GM21619 (cell line): ENCODE measurements around the gene PRR29.

Source experiments
- ATAC-seq: cut with Tn5 transposase; IDR thresholded peaks from one replicate; pipeline ENCODE4 v1.9.1; 2021; ENCODE audit not compliant: unreplicated experiment

Gene PRR29

DNA sequence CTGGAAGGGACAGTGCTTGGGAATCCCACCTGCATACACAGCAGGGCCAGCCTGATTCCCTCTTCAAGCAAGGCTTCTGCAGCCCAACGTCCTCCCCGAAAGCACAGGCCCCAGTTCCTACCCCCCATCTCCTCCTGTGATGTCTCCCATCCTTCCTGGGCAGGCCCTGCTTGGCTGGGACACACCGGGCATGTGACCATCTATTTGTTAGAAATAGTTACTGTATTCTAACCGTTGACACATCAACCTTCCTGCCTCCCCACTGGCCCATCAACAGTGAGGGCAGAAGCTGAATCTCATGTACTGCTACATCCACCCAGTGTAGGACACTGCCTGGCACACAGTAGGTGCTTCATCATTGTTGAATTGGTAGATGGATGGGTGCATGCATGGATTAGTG lies 10.7 kb downstream of the PRR29 start:
- ATAC-seq = no peak

- no peak for ATAC-seq
These were observed 11.6 kb downstream of the PRR29 start for GRCh38 chr17:64009571-64010402.

GRCh38 chr17:64015447-64015846 lies 17.3 kb downstream of the PRR29 start:
- no peak for ATAC-seq

DNA sequence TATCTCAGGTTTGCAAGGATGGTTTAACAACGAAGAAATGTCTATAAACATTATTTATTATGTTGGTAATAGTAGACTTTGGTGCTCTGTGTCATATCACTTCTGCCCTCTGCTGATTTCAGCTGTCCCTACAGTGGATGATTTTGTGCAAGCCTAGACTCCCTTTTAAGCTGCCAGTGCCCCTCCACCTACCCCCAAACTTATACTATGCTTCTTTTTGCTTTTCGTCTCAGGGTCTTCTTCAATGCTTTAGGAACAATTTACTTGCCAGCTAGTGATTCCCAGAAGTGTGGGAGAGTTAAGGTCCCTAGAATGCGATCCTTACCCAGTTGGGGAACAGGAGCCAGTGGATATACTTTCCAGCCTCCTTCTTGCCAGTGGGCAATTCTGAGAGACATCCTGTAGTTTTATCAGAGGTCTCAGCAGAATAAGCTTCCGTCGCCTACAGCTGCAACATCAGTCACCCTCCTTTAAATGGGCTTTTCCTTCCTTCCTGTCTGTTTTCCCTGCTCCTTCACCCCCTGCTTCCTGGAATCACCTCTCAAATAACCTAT lies 18.2 kb downstream of the PRR29 start:
- ATAC-seq = no peak

DNA sequence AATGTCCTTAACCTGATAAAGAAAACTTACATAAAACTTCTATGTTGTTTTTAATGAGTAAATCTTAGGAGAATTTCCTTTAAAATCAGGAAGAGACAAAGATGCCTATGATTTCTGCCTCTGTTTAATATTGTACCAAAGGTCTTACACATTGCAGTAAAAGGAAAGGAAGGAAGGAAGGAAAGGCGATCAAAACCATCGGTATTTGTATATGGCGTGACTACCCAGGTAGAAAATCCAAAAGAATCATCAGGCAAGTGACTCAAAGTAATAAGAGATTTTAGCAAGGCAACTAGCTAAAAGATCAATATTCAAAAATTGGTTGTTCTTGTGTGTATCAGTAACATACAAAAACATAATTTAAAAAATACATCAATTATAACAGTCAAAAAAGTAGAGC lies 18.8 kb downstream of the PRR29 start:
- ATAC-seq = no peak

GRCh38 chr17:64017381-64017980 lies 19.3 kb downstream of the PRR29 start:
- ATAC-seq = no peak

GRCh38 chr17:64019551-64019961 lies 21.4 kb downstream of the PRR29 start:
- ATAC-seq = peak; percentile 7

DNA sequence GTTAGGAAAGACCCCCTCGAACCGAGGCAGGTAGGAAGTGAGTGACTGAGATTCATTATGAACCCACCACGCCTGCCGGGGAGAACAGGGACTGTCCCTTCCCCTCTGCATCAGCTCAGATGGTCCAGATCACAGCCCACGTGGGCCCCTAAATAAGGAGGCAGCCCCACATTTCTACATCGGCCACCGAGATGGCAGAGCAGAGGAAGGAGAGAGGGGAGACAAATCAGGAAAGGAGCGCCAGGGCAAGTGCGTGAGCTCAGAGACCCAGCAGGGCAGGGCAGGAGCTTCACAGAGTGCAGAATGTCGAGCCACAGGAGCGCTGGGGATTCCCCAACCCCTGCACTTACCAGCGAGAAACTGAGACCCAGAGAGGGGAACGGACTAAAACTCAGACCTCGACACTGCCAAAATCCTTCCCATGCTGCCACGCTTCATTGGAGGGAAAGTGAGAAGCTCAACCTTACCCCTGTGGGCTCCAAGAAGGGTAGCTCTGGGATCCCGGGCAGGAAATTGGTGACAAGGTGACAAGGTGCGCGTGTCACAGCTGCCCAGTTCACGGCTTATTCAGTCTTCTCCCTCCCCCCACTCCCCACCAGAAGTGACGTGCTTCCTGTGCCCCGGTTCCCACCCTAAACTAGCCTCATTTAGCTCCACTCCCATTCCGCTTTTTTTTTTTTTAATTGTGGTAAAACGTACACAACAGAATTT lies 22.1 kb downstream of the PRR29 start, which contains the start of gene ICAM2:
ICAM2 (minus strand) TSS at position 578 of the 711 bp plus-strand sequence. CDS start 13,942 bp downstream, outside the sequence.
- peak; percentile 63 for ATAC-seq

DNA sequence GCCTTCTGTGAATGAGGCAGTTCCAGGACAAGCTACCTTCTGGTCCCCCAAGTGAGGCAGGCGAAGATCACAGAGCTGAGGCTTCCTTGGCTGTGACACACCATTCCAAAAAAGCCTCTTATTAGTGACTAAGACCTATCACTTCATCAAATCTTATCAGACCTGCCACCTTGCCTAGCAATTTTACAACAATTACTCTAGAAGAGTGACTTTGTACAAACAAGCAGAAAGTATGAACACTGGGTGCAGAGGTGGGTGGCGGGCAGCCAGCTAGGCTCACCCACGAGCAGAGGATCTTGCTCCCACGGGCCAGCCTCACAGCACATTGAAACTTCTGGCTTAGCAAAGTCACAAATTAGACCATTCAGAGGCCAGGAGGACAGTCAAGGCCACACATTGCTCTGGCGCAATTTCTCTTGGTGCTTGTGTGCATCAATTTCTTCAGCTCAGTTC lies 24.5 kb downstream of the PRR29 start:
- ATAC-seq = no peak

DNA sequence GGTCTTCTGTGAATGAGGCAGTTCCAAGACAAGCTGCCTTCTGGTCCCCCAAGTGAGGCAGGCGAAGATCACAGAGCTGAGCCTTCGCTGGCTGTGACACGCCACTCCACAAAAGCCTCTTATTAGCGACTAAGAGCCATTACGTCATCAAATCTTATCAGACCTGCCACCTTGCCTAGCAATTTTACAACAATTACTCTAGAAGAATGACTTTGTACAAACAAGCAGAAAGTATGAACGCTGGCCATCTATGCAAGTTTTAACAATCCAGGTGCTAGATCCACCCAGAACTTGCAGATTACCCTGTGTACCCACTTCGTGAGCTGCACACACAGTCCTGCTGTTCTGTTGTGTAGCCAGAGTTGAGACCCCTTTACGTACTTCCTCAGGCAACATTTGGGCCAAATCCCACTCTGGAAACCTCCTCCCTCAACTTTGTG lies 26.1 kb downstream of the PRR29 start:
- ATAC-seq = no peak

GRCh38 chr17:64024781-64025731 lies 26.9 kb downstream of the PRR29 start:
- ATAC-seq = no peak

GRCh38 chr17:64025732-64026294 lies 27.7 kb downstream of the PRR29 start:
- peak; percentile 64 for ATAC-seq

- no peak for ATAC-seq
These were observed 30.8 kb downstream of the PRR29 start for GRCh38 chr17:64028874-64029464.

- ATAC-seq = no peak
These were observed 33.9 kb downstream of the PRR29 start for GRCh38 chr17:64032081-64032480.

DNA sequence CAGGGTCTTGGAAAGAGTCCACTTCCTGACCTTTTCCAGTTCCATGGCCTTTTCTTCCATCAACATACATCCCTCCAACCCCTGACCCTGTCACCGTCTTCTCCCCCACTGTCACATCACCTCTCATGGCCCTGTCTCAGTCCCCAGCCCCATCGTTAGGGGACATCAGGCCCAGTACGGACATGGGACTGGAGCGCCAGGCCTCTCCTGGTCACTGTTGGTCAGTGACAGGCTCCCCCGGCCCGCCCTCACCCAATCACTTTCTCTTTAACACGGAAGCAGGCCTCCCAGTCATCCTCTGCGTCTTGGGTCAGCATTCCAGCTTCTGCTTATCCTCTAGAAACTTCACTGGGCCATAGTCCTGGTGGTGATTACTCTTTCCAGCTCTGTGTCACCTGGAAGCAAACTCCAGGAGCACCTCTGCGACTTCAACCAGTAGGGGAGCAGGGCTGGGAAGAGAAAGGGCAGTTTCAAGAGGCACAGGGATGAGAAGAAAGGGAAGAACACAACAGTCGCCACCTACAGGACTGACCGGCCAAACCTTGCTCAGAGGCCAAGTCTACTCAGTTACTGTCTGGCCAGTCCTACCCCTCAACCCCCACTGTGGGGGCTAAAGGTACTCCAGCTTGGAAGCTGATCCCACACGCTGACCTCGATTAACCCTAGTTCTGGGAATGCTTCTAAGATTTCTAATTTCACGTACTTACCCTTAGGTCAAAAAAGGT lies 38.2 kb downstream of the PRR29 start:
- no peak for ATAC-seq

GRCh38 chr17:64037180-64037579 lies 39.0 kb downstream of the PRR29 start:
- ATAC-seq = no peak

- no peak for ATAC-seq
These were observed 39.7 kb downstream of the PRR29 start for GRCh38 chr17:64037802-64038201.

GRCh38 chr17:64038331-64039105 lies 40.4 kb downstream of the PRR29 start:
- no peak for ATAC-seq
